HL-60 (cell line): Measurements from ENCODE around the gene AOPEP.

ENCODE experiments used
- DNase-seq, 2 experiments: peaks; one replicate each; pipeline ENCODE4 v3.0.0-alpha.2; 2010 to 2020; ENCODE audit warnings: low read depth in 1 of 2, low spot score in 1 of 2
- H3K27ac ChIP-seq: fragments of 250-450 bp; sonication (Bioruptor Pico); replicated peaks from 2 replicates; pipeline ENCODE4 v1.5.1; 2020; ENCODE audit warnings: mild to moderate bottlenecking, moderate library complexity
- H3K27me3 ChIP-seq: fragments of 250-450 bp; sonication (Bioruptor Pico); 2 replicates; pipeline ENCODE4 v1.5.1; 2021; ENCODE audit warnings: mild to moderate bottlenecking, moderate library complexity; ENCODE audit not compliant: insufficient read depth, poor library complexity, severe bottlenecking
- H3K4me3 ChIP-seq: replicated peaks from 2 replicates; pipeline ENCODE4 v1.5.1; 2011; ENCODE audit warnings: mild to moderate bottlenecking, control low read depth, low read length; ENCODE audit not compliant: insufficient read depth
- GABPA ChIP-seq: IDR thresholded peaks from 2 replicates; pipeline ENCODE4 v1.6.1; 2012; ENCODE audit warnings: low read depth
- POLR2AphosphoS5 ChIP-seq: IDR thresholded peaks from 2 replicates; pipeline ENCODE4 v1.6.1; 2012; ENCODE audit warnings: low read depth
- SPI1 ChIP-seq: IDR thresholded peaks from 2 replicates; pipeline ENCODE4 v1.6.1; 2012; ENCODE audit warnings: low read depth, mild to moderate bottlenecking, borderline replicate concordance
- TF ChIP-seq, protein P1 (sequence below): IDR thresholded peaks from one replicate; pipeline ENCODE4 v1.5.1; 2011; ENCODE audit warnings: low read length, control low read depth, inconsistent platforms; ENCODE audit not compliant: insufficient read depth
- TF ChIP-seq, protein P2 (sequence below): IDR thresholded peaks from 2 replicates; pipeline ENCODE4 v1.6.1; 2012; ENCODE audit warnings: low read depth; ENCODE audit not compliant: insufficient replicate concordance

Gene AOPEP

DNA sequence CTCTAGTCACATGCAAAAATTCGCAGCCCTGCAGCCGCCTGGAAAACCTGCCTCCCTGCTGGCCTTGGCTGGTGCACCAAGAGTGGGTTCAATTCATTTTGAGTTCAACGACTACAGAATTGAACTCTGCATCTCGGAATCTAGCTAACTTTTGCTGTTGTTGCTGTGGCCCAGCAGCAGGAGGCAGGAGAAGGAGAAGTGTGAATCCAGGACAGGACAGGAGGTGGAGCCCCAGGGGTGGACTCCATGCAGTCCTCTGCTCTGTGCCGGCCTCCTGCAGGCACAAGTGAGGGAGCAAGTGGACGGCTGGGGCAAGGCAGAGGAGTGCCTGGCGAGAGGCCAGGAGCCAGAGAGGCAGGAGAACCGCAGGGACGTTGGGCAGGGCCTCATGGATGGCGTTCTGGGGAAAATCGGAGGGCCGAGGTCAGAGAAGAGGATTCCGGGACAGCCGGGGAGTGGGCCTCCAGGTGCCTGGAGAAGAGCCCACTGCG lies 376.8 kb downstream of the AOPEP start:
- Histone ChIP-seq H3K27ac (no peak overlapping the region), H3K27me3 (no peaks in the 10 kb centered on the region), H3K4me3 (no peak overlapping the region)
- TF ChIP-seq SPI1 (no peak), GABPA (no peak), POLR2AphosphoS5 (no peak)
- TF ChIP-seq, protein P1, sequence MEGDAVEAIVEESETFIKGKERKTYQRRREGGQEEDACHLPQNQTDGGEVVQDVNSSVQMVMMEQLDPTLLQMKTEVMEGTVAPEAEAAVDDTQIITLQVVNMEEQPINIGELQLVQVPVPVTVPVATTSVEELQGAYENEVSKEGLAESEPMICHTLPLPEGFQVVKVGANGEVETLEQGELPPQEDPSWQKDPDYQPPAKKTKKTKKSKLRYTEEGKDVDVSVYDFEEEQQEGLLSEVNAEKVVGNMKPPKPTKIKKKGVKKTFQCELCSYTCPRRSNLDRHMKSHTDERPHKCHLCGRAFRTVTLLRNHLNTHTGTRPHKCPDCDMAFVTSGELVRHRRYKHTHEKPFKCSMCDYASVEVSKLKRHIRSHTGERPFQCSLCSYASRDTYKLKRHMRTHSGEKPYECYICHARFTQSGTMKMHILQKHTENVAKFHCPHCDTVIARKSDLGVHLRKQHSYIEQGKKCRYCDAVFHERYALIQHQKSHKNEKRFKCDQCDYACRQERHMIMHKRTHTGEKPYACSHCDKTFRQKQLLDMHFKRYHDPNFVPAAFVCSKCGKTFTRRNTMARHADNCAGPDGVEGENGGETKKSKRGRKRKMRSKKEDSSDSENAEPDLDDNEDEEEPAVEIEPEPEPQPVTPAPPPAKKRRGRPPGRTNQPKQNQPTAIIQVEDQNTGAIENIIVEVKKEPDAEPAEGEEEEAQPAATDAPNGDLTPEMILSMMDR, result no peak
- TF ChIP-seq, protein P2, sequence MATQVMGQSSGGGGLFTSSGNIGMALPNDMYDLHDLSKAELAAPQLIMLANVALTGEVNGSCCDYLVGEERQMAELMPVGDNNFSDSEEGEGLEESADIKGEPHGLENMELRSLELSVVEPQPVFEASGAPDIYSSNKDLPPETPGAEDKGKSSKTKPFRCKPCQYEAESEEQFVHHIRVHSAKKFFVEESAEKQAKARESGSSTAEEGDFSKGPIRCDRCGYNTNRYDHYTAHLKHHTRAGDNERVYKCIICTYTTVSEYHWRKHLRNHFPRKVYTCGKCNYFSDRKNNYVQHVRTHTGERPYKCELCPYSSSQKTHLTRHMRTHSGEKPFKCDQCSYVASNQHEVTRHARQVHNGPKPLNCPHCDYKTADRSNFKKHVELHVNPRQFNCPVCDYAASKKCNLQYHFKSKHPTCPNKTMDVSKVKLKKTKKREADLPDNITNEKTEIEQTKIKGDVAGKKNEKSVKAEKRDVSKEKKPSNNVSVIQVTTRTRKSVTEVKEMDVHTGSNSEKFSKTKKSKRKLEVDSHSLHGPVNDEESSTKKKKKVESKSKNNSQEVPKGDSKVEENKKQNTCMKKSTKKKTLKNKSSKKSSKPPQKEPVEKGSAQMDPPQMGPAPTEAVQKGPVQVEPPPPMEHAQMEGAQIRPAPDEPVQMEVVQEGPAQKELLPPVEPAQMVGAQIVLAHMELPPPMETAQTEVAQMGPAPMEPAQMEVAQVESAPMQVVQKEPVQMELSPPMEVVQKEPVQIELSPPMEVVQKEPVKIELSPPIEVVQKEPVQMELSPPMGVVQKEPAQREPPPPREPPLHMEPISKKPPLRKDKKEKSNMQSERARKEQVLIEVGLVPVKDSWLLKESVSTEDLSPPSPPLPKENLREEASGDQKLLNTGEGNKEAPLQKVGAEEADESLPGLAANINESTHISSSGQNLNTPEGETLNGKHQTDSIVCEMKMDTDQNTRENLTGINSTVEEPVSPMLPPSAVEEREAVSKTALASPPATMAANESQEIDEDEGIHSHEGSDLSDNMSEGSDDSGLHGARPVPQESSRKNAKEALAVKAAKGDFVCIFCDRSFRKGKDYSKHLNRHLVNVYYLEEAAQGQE, result no peak
- DNase-seq, result no peak

DNA sequence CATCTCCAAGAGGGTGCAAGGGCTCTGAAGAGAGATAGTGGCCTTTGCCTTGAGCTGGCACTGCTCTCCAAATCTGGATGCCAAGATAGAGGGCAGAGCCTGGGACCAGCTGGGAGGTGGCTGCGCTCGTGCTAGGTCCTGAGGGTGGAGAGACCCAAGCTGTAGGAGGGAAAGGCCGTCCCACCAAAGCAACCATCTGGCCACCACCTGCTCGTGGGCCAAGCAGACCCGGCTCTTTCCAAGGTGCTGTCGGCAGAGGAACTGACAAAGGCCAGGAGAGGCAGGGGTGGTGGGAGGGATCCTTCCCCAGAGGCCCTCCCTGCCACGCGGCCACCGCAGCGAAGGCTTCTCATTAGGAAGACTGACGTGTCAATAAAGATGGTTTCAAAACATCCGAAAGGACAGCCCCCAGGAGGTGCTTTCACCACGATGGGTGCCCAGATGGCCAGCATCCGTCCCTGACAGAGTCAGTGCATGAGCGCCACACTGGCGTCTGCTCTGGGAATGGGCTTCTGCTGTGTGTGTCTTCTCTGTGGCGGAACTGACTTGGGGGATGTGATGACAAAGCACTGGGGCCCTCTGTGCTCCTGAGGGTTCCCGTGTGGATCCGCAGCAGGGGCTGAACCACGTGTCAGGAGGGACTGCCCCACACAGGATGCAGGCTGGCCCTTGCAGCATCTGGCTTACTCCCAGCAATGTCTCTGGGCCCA lies 377.5 kb downstream of the AOPEP start:
- no peak for DNase-seq

DNA sequence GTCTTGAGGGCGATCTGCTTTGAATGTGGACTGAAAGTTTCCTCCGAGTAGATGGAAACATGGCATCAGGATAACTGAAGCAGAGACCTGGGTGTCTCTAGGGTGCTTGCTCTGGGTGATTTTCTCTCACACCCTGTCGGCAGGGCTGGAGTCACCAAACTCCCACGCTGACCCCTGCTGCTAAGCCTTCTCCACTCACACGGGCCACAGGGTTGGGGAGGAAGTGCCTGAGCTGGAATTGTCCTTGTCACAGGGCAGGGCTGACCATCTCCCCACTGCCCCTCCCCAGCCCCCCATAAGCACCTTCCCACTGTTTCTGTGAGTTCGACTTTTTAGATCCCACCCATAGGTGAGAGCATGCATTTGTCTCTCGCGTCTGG lies 378.1 kb downstream of the AOPEP start:
- TF ChIP-seq, protein P2, result no peak
- TF ChIP-seq, protein P1, result no peak
- TF ChIP-seq SPI1, result no peak
- no peak for TF ChIP-seq POLR2AphosphoS5
- no peak for TF ChIP-seq GABPA
- H3K27ac ChIP-seq, result no peak overlapping the region
- no peak overlapping the region for H3K4me3 ChIP-seq
- no peaks in the 10 kb centered on the region for H3K27me3 ChIP-seq
- DNase-seq, result no peak

More for the DNA sequence above, 377.5 kb downstream of the AOPEP start:
- TF ChIP-seq, protein P2, result no peak
- TF ChIP-seq GABPA, result no peak
- TF ChIP-seq, protein P1, result no peak
- Histone ChIP-seq H3K27ac (no peak overlapping the region), H3K4me3 (no peak overlapping the region), H3K27me3 (no peaks in the 10 kb centered on the region)
